Brain microvascular endothelial cell (primary cell): ENCODE measurements around the gene GRID1.

Experiments used
- DNase-seq: peaks from one replicate; pipeline ENCODE4 v3.0.0-alpha.2; 2020
- H3K27ac ChIP-seq: fragments of 250-450 bp; sonication (Bioruptor Pico); 2 replicates; pipeline ENCODE4 v1.5.1; 2020; ENCODE audit warnings: mild to moderate bottlenecking, moderate library complexity
- H3K27me3 ChIP-seq: fragments of 250-450 bp; sonication (Bioruptor Pico); replicated peaks from 2 replicates; pipeline ENCODE4 v1.5.1; 2020; ENCODE audit warnings: mild to moderate bottlenecking
- H3K36me3 ChIP-seq: fragments of 250-450 bp; sonication (Bioruptor Pico); replicated peaks from 2 replicates; pipeline ENCODE4 v1.5.1; 2020; ENCODE audit warnings: mild to moderate bottlenecking
- H3K4me3 ChIP-seq: 2 replicates; pipeline ENCODE4 v1.5.1; 2011; ENCODE audit warnings: low read depth, mild to moderate bottlenecking, control low read depth, low read length, moderate library complexity
- in situ Hi-C: cut with HindIII; loops from 2 replicates; pipeline ENCODE4 v1.10.0; 2017; ENCODE audit warnings: low sequenced_read_pairs, low pct_ligation_motif_present
- TF ChIP-seq, protein P1 (sequence below): IDR thresholded peaks from 2 replicates; pipeline ENCODE4 v1.5.1; 2011; ENCODE audit warnings: low read depth, mild to moderate bottlenecking, moderate library complexity, low read length, control low read depth, inconsistent platforms; ENCODE audit errors: missing control alignments

GRID1 gene

GRCh38 chr10:86162036-86162435, 204.6 kb downstream of the GRID1 start:
- TF ChIP-seq, protein P1, sequence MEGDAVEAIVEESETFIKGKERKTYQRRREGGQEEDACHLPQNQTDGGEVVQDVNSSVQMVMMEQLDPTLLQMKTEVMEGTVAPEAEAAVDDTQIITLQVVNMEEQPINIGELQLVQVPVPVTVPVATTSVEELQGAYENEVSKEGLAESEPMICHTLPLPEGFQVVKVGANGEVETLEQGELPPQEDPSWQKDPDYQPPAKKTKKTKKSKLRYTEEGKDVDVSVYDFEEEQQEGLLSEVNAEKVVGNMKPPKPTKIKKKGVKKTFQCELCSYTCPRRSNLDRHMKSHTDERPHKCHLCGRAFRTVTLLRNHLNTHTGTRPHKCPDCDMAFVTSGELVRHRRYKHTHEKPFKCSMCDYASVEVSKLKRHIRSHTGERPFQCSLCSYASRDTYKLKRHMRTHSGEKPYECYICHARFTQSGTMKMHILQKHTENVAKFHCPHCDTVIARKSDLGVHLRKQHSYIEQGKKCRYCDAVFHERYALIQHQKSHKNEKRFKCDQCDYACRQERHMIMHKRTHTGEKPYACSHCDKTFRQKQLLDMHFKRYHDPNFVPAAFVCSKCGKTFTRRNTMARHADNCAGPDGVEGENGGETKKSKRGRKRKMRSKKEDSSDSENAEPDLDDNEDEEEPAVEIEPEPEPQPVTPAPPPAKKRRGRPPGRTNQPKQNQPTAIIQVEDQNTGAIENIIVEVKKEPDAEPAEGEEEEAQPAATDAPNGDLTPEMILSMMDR = no peak
- Histone ChIP-seq H3K27me3 (no peaks in the 10 kb centered on the region), H3K27ac (no peak overlapping the region), H3K4me3 (no peak overlapping the region), H3K36me3 (no peaks in the 10 kb centered on the region)
- in situ Hi-C loops = no loop called here
- no peak for DNase-seq

- H3K27ac ChIP-seq = no peak overlapping the region
- H3K27me3 ChIP-seq = no peaks in the 10 kb centered on the region
- TF ChIP-seq, protein P1 = no peak
- DNase-seq = no peak
- no peaks in the 10 kb centered on the region for H3K36me3 ChIP-seq
- in situ Hi-C loops = no loop called here
- H3K4me3 ChIP-seq = no peak overlapping the region
Observed at GRCh38 chr10:86160890-86161585, 205.6 kb downstream of the GRID1 start.

DNA sequence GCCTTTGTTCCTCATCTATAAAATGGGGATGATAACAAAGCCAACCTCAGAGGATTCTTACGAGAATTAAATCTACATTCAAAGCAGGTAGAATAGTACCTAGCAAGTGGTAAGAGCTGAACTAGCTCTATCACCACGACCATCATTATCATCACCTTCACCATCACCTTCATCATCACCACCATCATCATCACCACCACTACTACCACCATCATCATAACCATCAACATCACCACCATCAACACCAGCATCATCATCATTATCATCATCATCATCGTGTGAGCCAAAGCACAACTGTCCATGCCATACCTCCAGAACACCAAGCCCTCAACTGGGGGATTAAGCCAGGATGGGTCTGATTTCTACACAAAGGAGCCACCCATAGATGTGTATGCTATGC, 206.8 kb downstream of the GRID1 start:
- H3K27ac ChIP-seq = no peak overlapping the region
- H3K4me3 ChIP-seq = no peak overlapping the region
- no peak for DNase-seq
- no peaks in the 10 kb centered on the region for H3K36me3 ChIP-seq
- in situ Hi-C loops = no loop called here
- TF ChIP-seq, protein P1 = no peak
- H3K27me3 ChIP-seq = no peaks in the 10 kb centered on the region

GRCh38 chr10:86155054-86155921, 211.3 kb downstream of the GRID1 start:
- TF ChIP-seq, protein P1 = no peak
- no peak overlapping the region for H3K27ac ChIP-seq
- DNase-seq = no peak
- no peak overlapping the region for H3K4me3 ChIP-seq
- H3K27me3 ChIP-seq = no peaks in the 10 kb centered on the region
- in situ Hi-C loops = no loop called here
- no peaks in the 10 kb centered on the region for H3K36me3 ChIP-seq

GRCh38 chr10:86153751-86154150, 212.8 kb downstream of the GRID1 start:
- TF ChIP-seq, protein P1 = no peak
- DNase-seq = no peak
- Histone ChIP-seq H3K36me3 (no peaks in the 10 kb centered on the region), H3K27ac (no peak overlapping the region), H3K4me3 (no peak overlapping the region), H3K27me3 (no peaks in the 10 kb centered on the region)
- in situ Hi-C loops = no loop called here
